Stomach (tissue), 9 donors: ENCODE data around the gene RRBP1. TPM values are rescaled to one million over a fixed set of nuclear protein-coding genes. Genes with fewer than 3 reads are reported as not detected.

Experiments
- DNase-seq, 2 donors: peaks; one replicate each; pipeline versions ENCODE4 v3.0.0 to v3.0.0-alpha.2; 2013 to 2019
- H3K27ac ChIP-seq, 5 donors: fragments of 200-600 bp in 4 of 5; sonication (generic) in 4 of 5; one replicate each; pipeline ENCODE4 v1.5.1; 2013 to 2019; ENCODE audit warnings: mild to moderate bottlenecking in 1 of 5, moderate library complexity in 1 of 5
- H3K27me3 ChIP-seq, 3 donors: fragments of 200-600 bp; sonication (generic); one replicate each; pipeline ENCODE4 v1.5.1; 2017 to 2019; ENCODE audit warnings: mixed run types in 1 of 3
- H3K36me3 ChIP-seq, 4 donors: fragments of 200-600 bp; sonication (generic); 1 replicate in 3 of 4; 2 replicates in 1 of 4; pipeline ENCODE4 v1.5.1; 2016 to 2019
- H3K4me1 ChIP-seq, 4 donors: fragments of 200-600 bp; sonication (generic); one replicate each; pipeline ENCODE4 v1.5.1; 2016 to 2019
- H3K4me3 ChIP-seq, 4 donors: fragments of 200-600 bp; sonication (generic) in 3 of 4; one replicate each; pipeline ENCODE4 v1.5.1; 2016 to 2019; ENCODE audit warnings: mild to moderate bottlenecking in 1 of 4
- H3K9me3 ChIP-seq, 4 donors: fragments of 200-600 bp; sonication (generic); one replicate each; pipeline ENCODE4 v1.5.1; 2016 to 2019
- CTCF ChIP-seq, 7 experiments: fragments of 450-650 bp in 4 of 7; fragments of 200-600 bp in 3 of 7; sonication (generic) in 3 of 7; IDR thresholded peaks; one replicate each; pipeline ENCODE4 v1.5.1; 2016 to 2019; ENCODE audit warnings: antibody characterized with exemption in 7 of 7, control low read depth in 2 of 7, mild to moderate bottlenecking in 1 of 7
- EP300 ChIP-seq: sonication (generic); formaldehyde crosslinking; IDR thresholded peaks from one replicate; pipeline ENCODE4 v1.6.1; 2017; ENCODE audit warnings: antibody characterized with exemption
- POLR2A ChIP-seq, 4 donors: fragments of 450-650 bp; IDR thresholded peaks; one replicate each; pipeline ENCODE4 v1.6.1; 2016; ENCODE audit warnings: antibody characterized with exemption in 4 of 4, control low read depth in 2 of 4, mild to moderate bottlenecking in 1 of 4, moderate library complexity in 1 of 4
- POLR2AphosphoS5 ChIP-seq, 3 donors: sonication (generic); formaldehyde crosslinking; IDR thresholded peaks; one replicate each; pipeline ENCODE4 v1.6.1; 2016; ENCODE audit warnings: antibody characterized with exemption in 3 of 3
- WGBS, 5 donors: extraction: QIAGEN DNeasy Blood & Tissue Kit in 3 of 5; methylation state at CpG; one replicate each; pipeline versions ENCODE4 v1.1.5 to v1.1.7; 2013 to 2018; 5-methylcytosine and 5-hydroxymethylcytosine counted together
- intact Hi-C: fragments of 100-400 bp; cut with DNase I; formaldehyde crosslinking; loops from one replicate; pipeline ENCODE4 v1.15.1; 2023; ENCODE audit warnings: low total_unique reads
- polyA plus RNA-seq, 3 donors: library from polyadenylated mRNA; stranded (reverse); fragments of 200-250 nt; gene quantifications; one replicate each; pipeline ENCODE4 v1.2.3, GENCODE V29; 2013
- total RNA-seq, 5 donors: library from RNA; depleted of rRNA; stranded (reverse); fragments of >200 nt; gene quantifications; one replicate each; pipeline versions ENCODE4 v1.1.0 to v1.2.3, GENCODE V29; 2014 to 2016
- donor health status: healthy with polysubstance abuse.
- donor health status: Bipolar disorder and iron deficiency.
- donor health status: healthy.

RRBP1 gene
- total and polyA plus RNA-seq, 8 donors: 34.4 to 456 (median 132) TPM

GRCh38 chr20:17568045-17568788 lies 113.8 kb downstream of the RRBP1 start:
- peak in 1 of 2 donors; percentile 34 for DNase-seq
- no peaks in the 10 kb centered on the region for H3K27me3 ChIP-seq
- peak overlapping the region in 3 of 4 donors; percentile 70 to 98 (median 95) for H3K4me3 ChIP-seq
- WGBS, 5 donors: 58 to 70% (median 59%) methylated on average over 6 of the region's 6 CpGs
- no peaks in the 10 kb centered on the region for H3K9me3 ChIP-seq
- peaks cover 13 to 48% (median 36%) of the 10 kb centered on the region in 4 donors for H3K4me1 ChIP-seq
- peaks cover 0 to 6% (median 0%) of the 10 kb centered on the region in 4 donors for H3K36me3 ChIP-seq
- no peak for TF ChIP-seq POLR2AphosphoS5 (IDR thresholded peaks at IDR 0.05)
- TF ChIP-seq POLR2A (IDR thresholded peaks at IDR 0.05): no peak
- no peak for TF ChIP-seq EP300
- no peak for TF ChIP-seq CTCF (IDR thresholded peaks at IDR 0.05)
- H3K27ac ChIP-seq: peak overlapping the region; percentile 22 to 100 (median 99)
- intact Hi-C loops: no loop called here

GRCh38 chr20:17566345-17566744 lies 115.7 kb downstream of the RRBP1 start:
- Histone ChIP-seq H3K27me3 (no peaks in the 10 kb centered on the region), H3K9me3 (no peaks in the 10 kb centered on the region), H3K4me1 (peaks cover 10 to 36% (median 21%) of the 10 kb centered on the region in 4 donors), H3K36me3 (no peaks in the 10 kb centered on the region), H3K27ac (peak overlapping the region in 3 of 5 donors; percentile 95 to 100 (median 100)), H3K4me3 (no peak overlapping the region)
- intact Hi-C loops: no loop called here
- TF ChIP-seq CTCF (IDR thresholded peaks at IDR 0.05) (no peak), POLR2AphosphoS5 (IDR thresholded peaks at IDR 0.05) (no peak), POLR2A (IDR thresholded peaks at IDR 0.05) (no peak), EP300 (no peak)
- 88 to 95% (median 94%) methylated on average over 3 of the region's 3 CpGs for WGBS, 5 donors
- no peak for DNase-seq

- TF ChIP-seq CTCF (IDR thresholded peaks at IDR 0.05) (no peak), POLR2A (IDR thresholded peaks at IDR 0.05) (no peak), POLR2AphosphoS5 (IDR thresholded peaks at IDR 0.05) (no peak), EP300 (no peak)
- Histone ChIP-seq H3K9me3 (no peaks in the 10 kb centered on the region), H3K4me1 (peaks cover 8 to 33% (median 18%) of the 10 kb centered on the region in 4 donors), H3K4me3 (no peak overlapping the region), H3K36me3 (no peaks in the 10 kb centered on the region), H3K27me3 (no peaks in the 10 kb centered on the region), H3K27ac (peak overlapping the region in 2 of 5 donors; percentile 20 to 100)
- no peak for DNase-seq
- 56 to 64% (median 60%) methylated on average over 4 of the region's 4 CpGs for WGBS, 5 donors
- intact Hi-C loops: no loop called here
These were observed 116.7 kb downstream of the RRBP1 start for GRCh38 chr20:17565169-17565845.

Other genes starting within 250 kb of the RRBP1 start
- gene BFSP1, start 150.9 kb downstream of the RRBP1 start, total RNA-seq: 1 to 10 TPM in 3 of 5 donors, not detected in 2; 1.7 to 7.1 (median 3.2) TPM
- gene BFSP1, start 150.9 kb downstream of the RRBP1 start, polyA plus RNA-seq: 1 to 10 TPM in 1 of 3 donors, under 1 TPM in 1, not detected in 1; 0.70 to 1.2 TPM
- 1,000 to 10,000 TPM in 1 of 5 donors, 100 to 1,000 TPM in 4; 334 to 1,254 (median 555) TPM for gene DSTN, start 112.2 kb downstream of the RRBP1 start, total RNA-seq
- gene DSTN, start 112.2 kb downstream of the RRBP1 start, polyA plus RNA-seq: 100 to 1,000 TPM; 464 to 624 (median 598) TPM
- not detected for gene BANF2, start 17.7 kb upstream of the RRBP1 start, total RNA-seq
- not detected for gene BANF2, start 17.7 kb upstream of the RRBP1 start, polyA plus RNA-seq